Hematopoietic multipotent progenitor cell treated with erythropoietin and hydrocortisone succinate and interleukin-3 and kit ligand, for 17 days (in vitro differentiated cells): Measurements from ENCODE around the gene OIT3.

Experiments
- DNase-seq: peaks from one replicate; pipeline ENCODE4 v3.0.0-alpha.2; 2015; ENCODE audit warnings: low spot score

The OIT3 gene

DNA sequence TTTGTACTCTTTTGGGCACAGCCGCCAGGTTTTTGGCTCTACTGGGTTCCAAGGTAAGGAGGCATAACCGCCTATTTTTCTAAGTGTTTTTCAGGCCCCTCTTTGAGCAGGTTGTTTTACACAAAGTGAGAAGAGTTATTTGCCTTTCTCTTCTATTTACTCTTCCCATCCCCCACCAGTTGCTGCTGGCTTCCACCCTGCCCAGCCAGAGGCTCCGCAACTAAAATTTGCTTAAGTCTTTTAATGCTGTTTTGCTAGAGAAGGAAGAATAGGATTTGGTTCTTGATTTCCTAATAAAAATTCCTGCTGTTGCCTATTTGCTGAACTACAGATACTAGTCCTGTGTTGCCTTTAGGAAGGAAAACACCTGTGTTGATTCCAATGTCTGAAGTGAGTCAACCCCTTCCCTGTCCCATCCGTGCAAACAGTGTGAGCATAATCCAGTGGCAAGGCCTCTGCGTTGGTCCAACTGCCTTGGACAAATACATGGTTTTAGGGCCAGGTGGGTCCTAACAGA is 59.2 kb downstream of the OIT3 start:
- no peak for DNase-seq

DNA sequence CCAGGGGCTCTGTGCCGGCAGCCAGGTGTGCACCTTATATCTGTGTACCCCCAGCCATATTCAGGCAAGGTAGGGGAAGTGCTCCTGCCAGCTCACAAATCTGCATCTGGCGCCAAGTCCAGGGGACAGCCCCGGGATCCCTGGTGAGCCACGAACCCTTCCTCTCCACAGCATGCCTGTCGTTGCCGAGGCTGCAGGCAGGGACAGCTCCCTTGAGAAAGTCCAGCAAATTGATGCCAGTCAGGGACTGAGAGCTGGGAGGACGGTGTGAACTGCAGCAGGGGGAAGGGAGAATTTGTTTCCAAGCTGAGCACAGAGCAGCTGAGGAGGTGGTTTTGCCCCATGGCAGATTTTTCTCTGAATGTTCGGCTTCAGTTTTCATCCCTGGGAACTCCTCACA is 60.1 kb downstream of the OIT3 start:
- no peak for DNase-seq

DNA sequence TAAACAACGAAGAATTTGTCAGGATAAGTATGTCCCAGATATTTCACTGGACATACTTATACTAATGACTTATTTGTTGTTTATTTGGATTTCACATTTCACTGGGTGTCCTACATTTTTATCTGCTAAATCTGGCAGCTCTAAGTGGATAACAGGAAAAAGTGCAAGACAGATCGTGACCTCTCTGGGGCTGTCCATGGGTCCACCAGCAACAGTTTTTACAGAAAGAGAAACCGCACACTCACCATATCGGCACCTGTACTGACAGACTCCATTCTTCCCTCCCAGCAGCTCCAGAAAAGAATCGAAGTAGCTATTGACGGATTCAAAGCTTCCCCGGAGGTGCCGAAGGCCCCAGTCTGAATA is 60.7 kb downstream of the OIT3 start:
- DNase-seq, result no peak

DNA sequence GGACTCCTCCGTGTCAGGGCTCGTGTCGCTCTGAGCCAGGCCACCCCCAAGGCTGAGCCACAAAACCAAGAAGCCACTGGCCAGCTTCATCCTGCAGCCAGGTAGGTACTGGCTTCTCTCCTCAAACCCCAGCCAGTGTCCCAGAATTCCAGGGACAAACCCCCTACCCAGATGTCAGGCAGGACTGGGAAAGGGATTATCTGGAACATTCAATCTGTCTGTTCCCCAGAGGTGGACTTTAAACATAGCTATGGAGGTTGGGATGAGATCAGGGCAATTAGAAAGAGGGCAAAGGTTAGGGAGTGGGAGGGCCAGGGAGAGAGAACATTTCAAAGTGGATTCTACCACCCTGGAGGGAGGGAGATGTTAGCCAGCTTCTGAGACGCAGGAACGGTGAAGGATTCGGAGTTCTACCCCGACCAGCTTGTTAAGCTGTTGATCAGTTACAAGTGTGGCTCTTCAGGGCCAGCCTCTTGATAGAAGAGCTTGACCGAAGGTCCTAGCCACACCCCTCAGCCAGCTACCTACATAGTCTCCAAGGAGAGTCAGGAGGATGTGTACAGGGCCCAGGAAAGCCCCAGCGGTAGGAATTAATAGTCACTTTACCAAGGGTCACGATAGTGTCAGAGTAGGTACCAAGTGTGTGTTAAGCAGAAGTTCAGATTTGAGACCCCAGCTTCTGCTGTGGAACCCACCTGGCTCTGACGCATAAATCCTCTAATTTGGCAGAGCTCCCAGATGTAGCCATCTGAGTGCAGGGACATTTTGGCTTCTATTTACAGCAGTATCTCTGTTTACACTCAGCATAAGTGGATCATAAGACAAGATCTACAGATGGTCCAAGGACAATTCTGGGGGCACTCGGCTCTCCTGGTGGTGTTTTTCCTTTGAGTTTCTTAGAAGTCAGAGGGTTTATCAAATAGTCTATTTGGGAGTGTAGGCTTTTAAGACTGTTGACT is 61.3 kb downstream of the OIT3 start, which contains the start of gene PLA2G12B:
Gene PLA2G12B (minus strand): TSS at position 211 of the 959 bp plus-strand sequence. CDS start 121 bp downstream, at position 90.
- no peak for DNase-seq

DNA sequence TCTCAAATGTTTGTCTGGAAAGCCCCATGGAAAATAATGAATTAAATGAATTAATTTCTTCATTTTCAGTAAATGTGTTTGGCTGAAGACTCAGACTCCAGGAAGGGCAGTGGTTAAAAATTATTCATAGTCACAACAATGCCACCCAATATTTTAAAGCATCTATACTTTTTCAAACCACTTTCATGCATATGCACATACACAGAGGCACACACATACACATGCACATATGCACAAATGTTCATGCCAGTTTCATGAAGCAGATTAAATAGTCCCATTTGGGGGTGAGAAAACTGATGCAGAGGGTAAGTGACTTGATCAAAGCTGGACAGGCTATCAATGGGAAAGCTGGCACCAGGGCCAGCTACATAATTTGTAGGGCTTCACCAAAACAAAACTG is 62.5 kb downstream of the OIT3 start:
- no peak for DNase-seq

DNA sequence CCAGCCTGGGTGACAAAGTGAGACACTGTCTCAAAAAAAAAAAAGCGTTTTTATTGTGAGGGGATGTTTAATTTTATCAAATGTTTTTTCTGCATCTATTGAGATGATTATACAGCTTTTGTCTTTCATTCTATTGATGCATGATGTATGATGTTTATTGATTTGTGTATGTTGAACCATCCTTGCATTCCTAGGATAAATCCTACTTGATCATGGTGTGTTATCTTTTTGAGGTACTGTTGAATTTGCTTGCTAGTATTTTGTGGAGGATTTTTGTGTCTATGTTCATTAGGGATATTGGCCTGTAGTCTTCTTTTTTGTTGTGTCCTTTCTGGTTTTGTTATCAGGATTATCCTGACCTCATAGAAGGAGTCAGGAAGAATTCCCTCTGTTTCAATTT is 83.3 kb downstream of the OIT3 start:
- no peak for DNase-seq

DNA sequence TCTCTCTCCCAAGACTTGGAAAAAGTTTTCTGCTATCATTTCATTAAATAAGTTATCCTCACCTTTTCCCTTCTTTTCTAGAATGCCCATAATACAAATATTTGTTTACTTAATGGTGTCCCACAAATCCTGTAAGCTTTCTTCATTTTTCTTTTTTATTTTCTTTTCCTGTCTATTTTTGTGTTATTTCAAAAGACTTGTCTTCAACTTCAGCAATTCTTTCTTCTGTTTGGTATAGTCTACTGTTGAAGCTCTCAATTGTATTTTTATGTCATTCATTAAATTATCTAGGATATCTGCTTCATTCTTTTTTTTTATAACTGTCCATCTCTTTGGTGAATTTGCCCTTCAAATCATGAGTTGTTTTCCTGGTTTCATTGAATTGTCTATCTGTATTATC is 86.2 kb downstream of the OIT3 start:
- DNase-seq, result no peak

DNA sequence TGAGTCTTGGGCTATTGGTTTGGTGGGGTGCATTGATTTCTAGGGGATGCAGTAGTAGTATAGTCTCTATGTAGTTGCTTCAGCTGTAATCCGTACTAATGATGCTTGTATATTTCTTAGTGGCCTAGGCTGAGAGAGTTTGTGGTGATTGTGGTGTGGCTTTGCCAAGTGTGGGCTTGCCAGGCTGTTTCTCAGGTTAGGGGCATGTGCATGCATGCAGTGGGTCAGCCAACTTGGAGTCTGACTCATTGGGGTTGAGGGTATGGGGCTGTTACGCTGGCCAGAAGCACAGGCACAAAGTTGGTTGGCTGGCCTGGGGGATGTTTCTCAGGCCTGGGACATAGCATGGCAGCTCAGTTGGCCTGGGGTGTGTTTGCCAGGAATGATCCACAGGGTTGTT is 86.8 kb downstream of the OIT3 start:
- no peak for DNase-seq

DNA sequence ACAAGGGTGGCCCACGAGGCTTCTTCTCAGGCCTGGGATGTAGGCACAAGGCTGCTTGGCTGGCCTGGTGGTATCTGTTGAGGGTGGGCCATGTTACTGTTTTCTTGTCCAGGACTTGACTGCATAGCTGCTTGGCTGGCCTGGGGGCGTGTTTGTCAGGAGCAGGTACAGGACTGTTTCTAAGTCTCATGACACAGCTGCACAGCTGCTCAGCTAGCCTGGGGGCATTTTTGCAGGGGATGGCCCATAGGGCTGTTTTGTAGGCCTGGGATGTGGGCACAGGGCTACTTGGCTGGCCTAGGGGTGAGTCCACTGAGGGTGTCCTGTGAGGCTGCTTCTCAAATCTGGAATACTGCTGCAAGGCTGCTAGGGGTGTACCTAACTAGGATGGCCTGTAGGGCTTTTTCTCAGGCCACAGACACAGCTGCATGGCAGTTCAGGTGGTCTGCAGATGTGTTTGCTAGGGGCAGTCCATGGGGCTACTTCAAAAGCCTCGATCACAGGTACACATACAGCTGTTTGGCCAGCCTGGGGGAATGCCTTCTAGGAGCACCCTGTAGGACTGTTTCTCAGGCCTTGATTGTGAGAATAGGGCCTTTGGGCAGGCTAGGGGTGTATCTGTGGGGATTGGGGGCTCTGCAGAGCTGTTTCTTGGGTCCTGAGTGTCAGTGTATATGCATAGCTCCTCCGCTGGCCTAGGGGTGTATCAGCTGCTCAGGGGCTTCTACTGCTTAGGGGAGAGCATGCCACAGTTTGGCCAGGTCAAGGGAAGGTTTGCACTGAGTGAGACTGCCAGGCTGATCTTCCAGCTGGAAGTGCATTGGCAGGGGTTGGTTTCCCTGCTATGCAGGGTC is 87.7 kb downstream of the OIT3 start:
- DNase-seq, result no peak

DNA sequence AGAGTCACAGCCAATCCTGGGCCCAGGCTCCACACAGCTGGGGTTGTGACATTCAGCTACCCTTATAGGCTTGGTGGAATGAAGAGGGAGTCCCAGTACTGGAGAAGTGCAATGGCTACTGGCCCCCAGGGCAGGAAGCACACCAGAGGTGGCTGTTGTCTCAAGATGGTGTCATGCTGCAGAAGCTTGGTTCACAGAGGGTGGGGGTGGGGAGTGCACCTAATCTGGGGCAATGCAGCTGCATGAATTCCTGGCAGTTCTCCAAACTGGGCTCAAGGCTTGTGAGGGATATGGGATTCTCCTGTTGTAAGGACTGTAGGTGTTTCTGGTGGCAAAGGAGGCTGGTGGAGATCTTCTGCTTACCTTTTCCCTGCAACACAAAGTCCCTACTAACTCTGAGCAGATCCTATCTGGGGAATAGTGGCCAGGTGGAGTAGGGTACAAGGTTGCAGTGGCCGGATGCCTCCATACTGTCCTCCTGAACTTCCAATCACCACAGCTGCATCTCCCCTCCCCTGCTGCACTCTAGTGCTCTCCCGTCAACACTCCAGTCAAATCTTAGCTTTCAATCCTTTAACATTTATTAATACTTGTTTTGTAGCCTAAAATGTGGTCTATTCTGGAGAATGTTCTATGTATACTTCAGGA is 88.5 kb downstream of the OIT3 start:
- peak; percentile 14 for DNase-seq
